OCI-LY7 (cell line): Measurements from ENCODE around the gene MAP3K1. TPM values are rescaled to one million over a fixed set of nuclear protein-coding genes. Genes with fewer than 3 reads are reported as not detected.
A peak's percentile ranks its signal among the peaks of the same experiment; 100 is the strongest.

Source experiments
- BruUV-seq: library from RNA; stranded (reverse); fragments of 400-500 nt; replicated peaks from 2 replicates; lab custom pipeline; 2021; lab: Mats Ljungman, UMichigan
- CTCF ChIA-PET: fragments of 300-600 bp; sonication (Branson Sonifier 250); formaldehyde crosslinking; loops from one replicate; lab custom pipeline; 2022; ENCODE audit warnings: antibody characterized with exemption; ENCODE audit not compliant: unreplicated experiment; lab: Charles Lee
- POLR2A ChIA-PET: fragments of 300-600 bp; sonication (Branson Sonifier 250); formaldehyde crosslinking; loops from one replicate; lab custom pipeline; 2022; ENCODE audit warnings: antibody characterized with exemption; lab: Charles Lee
- DNase-seq: peaks from one replicate; pipeline ENCODE4 v3.0.0-alpha.2; 2015; ENCODE audit warnings: low spot score
- H2AFZ ChIP-seq: fragments of 200-600 bp; sonication (generic), shearing (Covaris generic); 2 replicates; pipeline ENCODE4 v1.6.1; 2014; ENCODE audit warnings: mild to moderate bottlenecking, antibody characterized with exemption, low read length, moderate library complexity
- H3K27ac ChIP-seq: fragments of 200-600 bp; sonication (generic); 2 replicates; pipeline ENCODE4 v1.5.1; 2014; ENCODE audit warnings: mixed run types, low read depth, mild to moderate bottlenecking, moderate library complexity, low read length, inconsistent platforms; ENCODE audit not compliant: poor library complexity, severe bottlenecking
- H3K36me3 ChIP-seq: fragments of 200-600 bp; sonication (generic); 2 replicates; pipeline ENCODE4 v1.6.1; 2014; ENCODE audit warnings: mild to moderate bottlenecking, antibody characterized with exemption, low read length, moderate library complexity, mixed read lengths; ENCODE audit not compliant: insufficient read depth
- H3K4me1 ChIP-seq: fragments of 200-600 bp; sonication (generic); 2 replicates; pipeline ENCODE4 v1.5.1; 2014; ENCODE audit warnings: mild to moderate bottlenecking, low read length; ENCODE audit not compliant: insufficient read depth, poor library complexity, severe bottlenecking
- H3K4me2 ChIP-seq: fragments of 200-600 bp; sonication (generic); 2 replicates; pipeline ENCODE4 v1.6.1; 2014; ENCODE audit warnings: mild to moderate bottlenecking, low read length
- H3K4me3 ChIP-seq: fragments of 200-600 bp; sonication (generic); 2 replicates; pipeline ENCODE4 v1.5.1; 2014; ENCODE audit warnings: mild to moderate bottlenecking, low read depth, low read length; ENCODE audit not compliant: poor library complexity, severe bottlenecking
- H3K79me2 ChIP-seq: fragments of 200-600 bp; sonication (generic); 2 replicates; pipeline ENCODE4 v1.6.1; 2016; ENCODE audit warnings: low read depth, mild to moderate bottlenecking, low read length, moderate library complexity, mixed read lengths; ENCODE audit not compliant: insufficient read depth
- H3K9me2 ChIP-seq: fragments of 200-600 bp; sonication (generic); 2 replicates; pipeline ENCODE4 v1.6.1; 2016; ENCODE audit warnings: mild to moderate bottlenecking, low read length, mixed read lengths; ENCODE audit not compliant: insufficient read depth
- H3K9me3 ChIP-seq: fragments of 200-600 bp; sonication (generic); 2 replicates; pipeline ENCODE4 v1.6.1; 2014; ENCODE audit warnings: mild to moderate bottlenecking, mixed run types, low read length, mixed read lengths
- H4K20me1 ChIP-seq: fragments of 200-600 bp; sonication (generic); 2 replicates; pipeline ENCODE4 v1.6.1; 2014; ENCODE audit warnings: mild to moderate bottlenecking, antibody characterized with exemption, low read length, moderate library complexity, mixed read lengths; ENCODE audit not compliant: insufficient read depth
- CTCF ChIP-seq: fragments of 200-600 bp; sonication (generic); conservative IDR thresholded peaks from 2 replicates; pipeline ENCODE4 v1.5.1; 2014; ENCODE audit warnings: mild to moderate bottlenecking, antibody characterized with exemption, low read length, moderate library complexity, mixed read lengths
- EZH2phosphoT487 ChIP-seq: fragments of 200-600 bp; sonication (generic); IDR thresholded peaks from 2 replicates; pipeline ENCODE4 v1.6.1; 2018; ENCODE audit warnings: low read depth, borderline replicate concordance, mild to moderate bottlenecking, mixed run types, antibody characterized with exemption, low read length, moderate library complexity, mixed read lengths
- intact Hi-C: fragments of 100-400 bp; cut with micrococcal nuclease; formaldehyde crosslinking; loops from one replicate; pipeline ENCODE4 v1.10.0; 2022; ENCODE audit not compliant: unreplicated experiment
- total RNA-seq, 2 experiments: library from RNA; depleted of rRNA in 1 of 2; stranded (reverse); fragments of >200 nt in 1 of 2; shearing (Covaris generic) in 1 of 2; gene quantifications; 2 replicates each; pipeline ENCODE4 v1.2.3, GENCODE V29; 2014 to 2022

MAP3K1 gene
- total RNA-seq, 2 experiments from 2014 or later, result 29.4 to 29.9 TPM

DNA sequence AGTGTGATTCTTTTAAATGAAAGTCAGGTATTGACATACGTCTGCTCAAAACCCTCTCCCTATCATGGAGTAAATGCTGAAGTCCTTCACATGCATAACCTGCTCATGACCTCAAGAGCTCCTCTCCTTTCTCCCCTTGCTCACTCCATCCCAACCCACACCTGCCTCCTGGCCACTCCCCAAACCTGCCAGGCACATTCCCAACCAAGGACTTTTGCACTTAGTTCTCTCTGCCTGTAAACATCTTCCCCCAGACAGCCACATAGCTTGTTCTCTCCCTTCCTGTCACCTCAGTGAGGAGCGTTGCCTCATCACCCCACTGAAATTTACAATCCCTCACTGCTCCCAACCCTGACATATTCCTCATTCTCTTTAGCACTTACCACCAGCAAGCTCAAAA, 102.7 kb downstream of the MAP3K1 start:
- H4K20me1 ChIP-seq, result no peaks in the 10 kb centered on the region
- H3K4me1 ChIP-seq, result no peaks in the 10 kb centered on the region
- H3K36me3 ChIP-seq, result peaks cover 41% of the 10 kb centered on the region
- no peak for TF ChIP-seq CTCF
- no peak for TF ChIP-seq EZH2phosphoT487
- H3K9me2 ChIP-seq, result no peaks in the 10 kb centered on the region
- no TSS peak for BruUV-seq
- intact Hi-C loops, result no loop called here
- no peak overlapping the region for H3K4me3 ChIP-seq
- no peak for DNase-seq
- no peak overlapping the region for H2AFZ ChIP-seq
- no peaks in the 10 kb centered on the region for H3K9me3 ChIP-seq
- H3K79me2 ChIP-seq, result no peaks in the 10 kb centered on the region
- H3K27ac ChIP-seq, result no peak overlapping the region
- ChIA-PET CTCF (no interaction called here), POLR2A (interaction anchor here (0.5 to 1.4 kb wide), 4 partner anchors 10 to 1593 kb away, joined by 3 to 4 read pairs (median 4); no protein-coding TSS in a partner anchor)
- H3K4me2 ChIP-seq, result no peak overlapping the region

GRCh38 chr5:56919942-56920662, 104.8 kb downstream of the MAP3K1 start:
- H4K20me1 ChIP-seq, result no peaks in the 10 kb centered on the region
- H2AFZ ChIP-seq, result no peak overlapping the region
- TF ChIP-seq CTCF (no peak), EZH2phosphoT487 (no peak)
- CTCF ChIA-PET, result no interaction called here
- H3K4me2 ChIP-seq, result no peak overlapping the region
- H3K9me2 ChIP-seq, result no peaks in the 10 kb centered on the region
- no peak for DNase-seq
- H3K36me3 ChIP-seq, result peaks cover 61% of the 10 kb centered on the region
- POLR2A ChIA-PET, result interaction anchor here (0.6 to 2.1 kb wide), 6 partner anchors 9 to 1106 kb away, joined by 3 to 18 read pairs (median 4); no protein-coding TSS in a partner anchor
- H3K9me3 ChIP-seq, result no peaks in the 10 kb centered on the region
- intact Hi-C loops, result no loop called here
- H3K4me1 ChIP-seq, result no peaks in the 10 kb centered on the region
- H3K4me3 ChIP-seq, result no peak overlapping the region
- BruUV-seq, result TSS peak; percentile 25
- no peak overlapping the region for H3K27ac ChIP-seq
- no peaks in the 10 kb centered on the region for H3K79me2 ChIP-seq

DNA sequence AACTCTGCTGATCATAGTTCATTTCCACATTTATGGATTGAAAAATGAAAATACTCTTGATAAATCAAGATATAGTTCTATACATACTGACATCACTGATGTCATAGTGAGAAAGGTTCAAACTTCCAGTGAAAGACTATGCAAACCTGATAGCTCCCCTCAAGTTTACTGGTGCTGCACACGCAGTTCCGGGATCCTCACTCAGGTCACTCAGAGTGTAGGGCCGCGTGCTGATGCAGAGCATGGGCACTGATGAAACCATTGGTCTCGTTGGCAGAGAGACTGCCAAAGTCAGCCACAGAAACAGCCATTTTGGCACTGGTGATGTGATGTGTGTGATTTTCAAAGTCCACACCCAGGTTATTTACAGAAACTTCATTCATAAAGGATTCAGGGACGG, 107.6 kb downstream of the MAP3K1 start:
- no peak for DNase-seq
- peaks cover 88% of the 10 kb centered on the region for H3K36me3 ChIP-seq
- H4K20me1 ChIP-seq, result no peaks in the 10 kb centered on the region
- ChIA-PET CTCF (no interaction called here), POLR2A (interaction anchor here (0.7 kb wide), 1 partner anchor 9 kb away, joined by 3 read pairs; no protein-coding TSS in a partner anchor)
- intact Hi-C loops, result no loop called here
- no peak overlapping the region for H3K4me2 ChIP-seq
- no peaks in the 10 kb centered on the region for H3K4me1 ChIP-seq
- TF ChIP-seq EZH2phosphoT487, result no peak
- no peak for TF ChIP-seq CTCF
- H2AFZ ChIP-seq, result no peak overlapping the region
- H3K27ac ChIP-seq, result no peak overlapping the region
- BruUV-seq, result no TSS peak
- H3K79me2 ChIP-seq, result no peaks in the 10 kb centered on the region
- no peak overlapping the region for H3K4me3 ChIP-seq
- H3K9me3 ChIP-seq, result no peaks in the 10 kb centered on the region
- no peaks in the 10 kb centered on the region for H3K9me2 ChIP-seq
